IPS DF 4.7 (cell line): ENCODE data around the gene WNT1.

Experiments used
- DNase-seq: peaks from one replicate; pipeline ENCODE4 v3.0.0-alpha.2; 2013; ENCODE audit warnings: low spot score; ENCODE audit errors: extremely low read depth

The WNT1 gene

GRCh38 chr12:48980953-48981756 is 3.0 kb downstream of the WNT1 start:
- DNase-seq, result no peak

GRCh38 chr12:48981757-48982157 is 3.6 kb downstream of the WNT1 start:
- no peak for DNase-seq

- DNase-seq, result no peak
These were observed 4.4 kb downstream of the WNT1 start for GRCh38 chr12:48982397-48983080.

- DNase-seq, result no peak
These were observed 7.4 kb downstream of the WNT1 start for GRCh38 chr12:48985475-48985897.

GRCh38 chr12:48985901-48986300 is 7.8 kb downstream of the WNT1 start:
- no peak for DNase-seq

- no peak for DNase-seq
These were observed 8.7 kb downstream of the WNT1 start for GRCh38 chr12:48986720-48987291.

- DNase-seq, result no peak
These were observed 10.0 kb downstream of the WNT1 start for GRCh38 chr12:48988030-48988649.

- no peak for DNase-seq
These were observed 12.4 kb downstream of the WNT1 start for GRCh38 chr12:48990552-48990951.

GRCh38 chr12:48991247-48992050 is 13.3 kb downstream of the WNT1 start:
- no peak for DNase-seq

- no peak for DNase-seq
These were observed 15.7 kb downstream of the WNT1 start for GRCh38 chr12:48993787-48994186.

- no peak for DNase-seq
These were observed 16.3 kb downstream of the WNT1 start for GRCh38 chr12:48994224-48995085.

- no peak for DNase-seq
These were observed 17.2 kb downstream of the WNT1 start for GRCh38 chr12:48995086-48995879.

GRCh38 chr12:48996794-48997718 is 18.9 kb downstream of the WNT1 start:
- DNase-seq, result no peak

GRCh38 chr12:48997719-48998496 is 19.8 kb downstream of the WNT1 start:
- no peak for DNase-seq

GRCh38 chr12:48998497-48999353 is 20.6 kb downstream of the WNT1 start:
- no peak for DNase-seq

GRCh38 chr12:48999371-49000131 is 21.4 kb downstream of the WNT1 start, which contains the start of gene DDN:
DDN (minus strand) TSS chr12:48999375; CDS start chr12:48999287, 88 bp downstream.
- no peak for DNase-seq
